ENCODE results near the gene HOXA7. TPM values are rescaled to one million over a fixed set of nuclear protein-coding genes. Genes with fewer than 3 reads are reported as not detected.

Gene HOXA7
- total and polyA plus RNA-seq, 2 donors (not counting 3 experiments of a cell fraction or from before 2014, with no cell fraction given) = 18.1 to 18.5 TPM

DNA sequence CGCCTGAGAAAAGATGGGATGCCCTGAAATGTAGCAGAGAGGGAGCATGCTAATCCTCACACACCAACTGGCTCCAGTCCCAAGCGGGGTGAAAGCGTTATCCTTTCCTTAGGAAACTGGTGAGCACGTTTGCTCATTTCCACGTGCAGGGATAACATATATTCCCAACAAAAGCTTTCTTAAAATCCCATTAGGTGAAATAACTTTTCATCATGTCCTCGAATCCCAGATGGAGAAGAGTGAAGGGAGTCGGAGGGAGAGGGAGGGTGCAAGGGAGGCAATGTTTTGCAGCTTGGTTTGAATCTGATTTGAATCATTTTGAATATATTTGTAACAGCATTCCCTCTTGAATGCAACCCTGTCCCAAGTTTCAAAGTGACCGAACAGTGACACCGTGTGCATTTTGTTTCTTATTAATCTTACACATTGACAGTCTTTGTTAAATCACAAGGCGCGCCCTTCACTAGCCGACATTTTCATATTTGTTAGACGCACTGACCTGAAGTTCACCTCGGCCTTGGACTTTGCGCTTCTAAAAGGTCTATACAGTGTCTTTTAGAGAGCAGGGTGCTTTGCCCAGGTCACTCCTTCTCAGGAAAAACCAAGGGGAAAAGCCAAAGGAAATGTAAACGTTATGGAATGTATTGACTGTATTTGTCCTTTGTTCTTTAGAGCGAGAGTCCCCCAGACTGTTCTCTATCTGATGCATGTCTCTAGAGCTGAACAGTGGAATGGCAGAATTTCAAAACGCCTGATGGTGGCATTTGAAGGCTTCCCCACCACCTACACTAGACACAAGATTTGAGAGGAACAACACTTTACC is 22.9 kb downstream of the HOXA7 start:
- POLR2A ChIA-PET = no interaction called here
- BruUV-seq (replicated peaks) = no TSS peak
- CTCF ChIA-PET = interaction anchor here (1.1 to 1.3 kb wide), 2 partner anchors 28 to 37 kb away, joined by 3 read pairs; no protein-coding TSS in a partner anchor
- peaks cover 77% of the 10 kb centered on the region for H3K79me2 ChIP-seq (ENCODE audit: control insufficient read depth, insufficient read depth, low read length)
- dilution Hi-C loops (cut with MboI; ENCODE audit: extremely low pct_ligation_motif_present, low sequenced_read_pairs) (no loop called here), intact Hi-C loops (cut with micrococcal nuclease) (no loop called here)
- H3K27ac ChIP-seq (ENCODE audit: insufficient read depth, low read depth, low read length) = peak overlapping the region; percentile 82
- H3K9ac ChIP-seq (replicated peaks; ENCODE audit: extremely low read depth, insufficient read depth, low read length) = peak overlapping the region; percentile 70
- H3K27me3 ChIP-seq (ENCODE audit: control insufficient read depth in 2 of 2, insufficient read depth in 2 of 2, low read length in 2 of 2) = no peaks in the 10 kb centered on the region
- H3K4me1 ChIP-seq (ENCODE audit: control insufficient read depth, extremely low read depth, insufficient read depth, low read length) = peaks cover 84% of the 10 kb centered on the region
- H3K9me1 ChIP-seq (replicated peaks; ENCODE audit: control insufficient read depth, extremely low read depth, insufficient read depth, low read length) = no peaks in the 10 kb centered on the region
- TF ChIP-seq, protein P1, sequence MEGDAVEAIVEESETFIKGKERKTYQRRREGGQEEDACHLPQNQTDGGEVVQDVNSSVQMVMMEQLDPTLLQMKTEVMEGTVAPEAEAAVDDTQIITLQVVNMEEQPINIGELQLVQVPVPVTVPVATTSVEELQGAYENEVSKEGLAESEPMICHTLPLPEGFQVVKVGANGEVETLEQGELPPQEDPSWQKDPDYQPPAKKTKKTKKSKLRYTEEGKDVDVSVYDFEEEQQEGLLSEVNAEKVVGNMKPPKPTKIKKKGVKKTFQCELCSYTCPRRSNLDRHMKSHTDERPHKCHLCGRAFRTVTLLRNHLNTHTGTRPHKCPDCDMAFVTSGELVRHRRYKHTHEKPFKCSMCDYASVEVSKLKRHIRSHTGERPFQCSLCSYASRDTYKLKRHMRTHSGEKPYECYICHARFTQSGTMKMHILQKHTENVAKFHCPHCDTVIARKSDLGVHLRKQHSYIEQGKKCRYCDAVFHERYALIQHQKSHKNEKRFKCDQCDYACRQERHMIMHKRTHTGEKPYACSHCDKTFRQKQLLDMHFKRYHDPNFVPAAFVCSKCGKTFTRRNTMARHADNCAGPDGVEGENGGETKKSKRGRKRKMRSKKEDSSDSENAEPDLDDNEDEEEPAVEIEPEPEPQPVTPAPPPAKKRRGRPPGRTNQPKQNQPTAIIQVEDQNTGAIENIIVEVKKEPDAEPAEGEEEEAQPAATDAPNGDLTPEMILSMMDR (IDR thresholded peaks at IDR 0.05; ENCODE audit: extremely low read depth in 1 of 2, insufficient read depth in 1 of 2, low read depth in 1 of 2, low read length in 2 of 2) = no peak
- TF ChIP-seq, protein P2, sequence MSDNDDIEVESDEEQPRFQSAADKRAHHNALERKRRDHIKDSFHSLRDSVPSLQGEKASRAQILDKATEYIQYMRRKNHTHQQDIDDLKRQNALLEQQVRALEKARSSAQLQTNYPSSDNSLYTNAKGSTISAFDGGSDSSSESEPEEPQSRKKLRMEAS (IDR thresholded peaks at IDR 0.05; ENCODE audit: insufficient read depth, insufficient read length) = no peak
- TF ChIP-seq MYC (IDR thresholded peaks at IDR 0.05; ENCODE audit: low read depth, low read length) = no peak
- TF ChIP-seq POLR2AphosphoS5 (IDR thresholded peaks at IDR 0.05; ENCODE audit: insufficient read depth, low read depth, low read length) = no peak
- TF ChIP-seq FOS (IDR thresholded peaks at IDR 0.05; ENCODE audit: borderline replicate concordance, insufficient read depth, low read length) = no peak
- TF ChIP-seq JUN (IDR thresholded peaks at IDR 0.05; ENCODE audit: borderline replicate concordance, insufficient read depth, insufficient read length, low read depth) = no peak
- TF ChIP-seq POLR2A (IDR thresholded peaks at IDR 0.05; ENCODE audit: low read depth, low read length) = no peak
- TF ChIP-seq EZH2 (IDR thresholded peaks at IDR 0.05; ENCODE audit: borderline replicate concordance, low read depth, low read length, severe bottlenecking) = no peak
- TF ChIP-seq GATA2 (IDR thresholded peaks at IDR 0.05; ENCODE audit: insufficient read depth, insufficient read length, low read depth, low read length) = peak; percentile 5
- H3K4me2 ChIP-seq (ENCODE audit: insufficient read depth, low read length) = peak overlapping the region; percentile 61
- DNase-seq (ENCODE audit: low read depth, low spot score) = no peak
- FAIRE-seq = peak; percentile 75
- no peak overlapping the region for H2AFZ ChIP-seq (ENCODE audit: low read depth, low read length)
- peaks cover 0 to 6% of the 10 kb centered on the region in 2 experiments for H3K36me3 ChIP-seq (ENCODE audit: control insufficient read depth in 2 of 2, extremely low read depth in 1 of 2, insufficient read depth in 2 of 2, low read length in 2 of 2)
- no peaks in the 10 kb centered on the region for H4K20me1 ChIP-seq (replicated peaks; ENCODE audit: control insufficient read depth, extremely low read depth, insufficient read depth, low read length)
- no peaks in the 10 kb centered on the region for H3K9me3 ChIP-seq (replicated peaks; ENCODE audit: control insufficient read depth, insufficient read depth, low read length)
- H3K4me3 ChIP-seq (replicated peaks in 1 of 3; ENCODE audit: insufficient read depth in 1 of 3, low read depth in 1 of 3, low read length in 3 of 3) = peak overlapping the region in 1 of 3 experiments; percentile 14
